Measurements from ENCODE around the gene RXRG. TPM values are rescaled to one million over a fixed set of nuclear protein-coding genes. Genes with fewer than 3 reads are reported as not detected.

Gene RXRG
- total and polyA plus RNA-seq, 10 donors, result 0.12 to 0.98 (median 0.41) TPM; not detected in 4

DNA sequence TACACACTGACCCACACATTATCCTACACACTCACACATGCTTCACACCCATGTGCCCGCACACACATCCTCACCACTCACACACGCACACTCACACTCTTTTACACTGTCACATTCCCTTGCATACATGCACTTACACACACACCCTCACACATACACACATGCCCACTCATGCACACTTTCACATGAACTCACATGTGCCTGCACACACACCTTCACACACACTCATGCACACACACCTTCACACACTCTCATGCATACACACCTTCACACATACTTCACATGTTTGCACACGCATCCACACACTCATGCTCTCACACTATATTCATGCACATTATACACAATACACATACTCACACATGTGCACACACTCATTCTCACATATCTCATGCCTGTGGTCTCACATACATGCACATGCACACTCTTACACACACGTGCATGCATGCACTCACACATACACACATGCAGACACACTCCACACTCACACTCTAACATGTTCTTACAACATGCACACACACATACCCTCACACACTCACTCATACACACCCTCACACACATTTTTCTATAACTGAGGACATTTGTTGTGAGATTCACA lies 42.3 kb downstream of the RXRG start:
- peaks cover 0 to 5% (median 0%) of the 10 kb centered on the region in 6 donors for H3K4me1 ChIP-seq
- no peaks in the 10 kb centered on the region for H3K36me3 ChIP-seq
- peaks cover 0 to 71% (median 0%) of the 10 kb centered on the region in 7 donors for H3K27me3 ChIP-seq (replicated peaks in 1 of 7)
- DNase-seq, result no peak
- intact Hi-C loops (cut with DNase I; ENCODE audit: low total_unique reads), result no loop called here
- H3K9me3 ChIP-seq, result no peaks in the 10 kb centered on the region
- WGBS, 5 donors, result 83 to 94% (median 90%) methylated on average over 4 of the region's 4 CpGs
- H3K4me3 ChIP-seq, result no peak overlapping the region
- H3K27ac ChIP-seq, result no peak overlapping the region
- TF ChIP-seq CTCF (IDR thresholded peaks at IDR 0.05 in 8 of 11, conservative IDR thresholded peaks at IDR 0.05 in 3 of 11) (no peak), POLR2AphosphoS5 (IDR thresholded peaks at IDR 0.05) (no peak), POLR2A (IDR thresholded peaks at IDR 0.05) (no peak)

DNA sequence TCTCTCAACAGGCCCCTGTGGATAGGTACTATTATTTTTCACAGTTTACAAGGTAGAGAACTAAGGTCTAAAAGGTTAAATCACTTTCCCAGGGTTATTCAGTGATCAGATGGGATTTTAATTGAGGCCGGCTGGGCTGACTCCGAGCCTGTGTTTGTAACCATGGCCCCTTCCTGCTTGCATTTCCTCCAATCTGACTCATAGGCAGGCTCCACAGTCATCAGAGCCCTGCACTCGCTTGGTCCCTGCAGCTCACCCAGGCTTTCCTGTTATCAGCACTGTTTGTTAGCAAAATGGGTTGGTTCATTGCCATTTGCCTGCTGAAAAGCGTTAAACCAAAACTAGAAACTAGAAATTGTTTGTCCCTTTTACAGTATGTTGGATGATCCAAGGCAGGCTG lies 47.0 kb downstream of the RXRG start:
- peaks cover 0 to 99% (median 8%) of the 10 kb centered on the region in 7 donors for H3K27me3 ChIP-seq (replicated peaks in 1 of 7)
- peaks cover 5 to 12% (median 7%) of the 10 kb centered on the region in 6 donors for H3K4me1 ChIP-seq
- TF ChIP-seq POLR2AphosphoS5 (IDR thresholded peaks at IDR 0.05), result no peak
- TF ChIP-seq POLR2A (IDR thresholded peaks at IDR 0.05), result no peak
- no peak for TF ChIP-seq CTCF (IDR thresholded peaks at IDR 0.05 in 8 of 11, conservative IDR thresholded peaks at IDR 0.05 in 3 of 11)
- 21 to 30% (median 26%) methylated on average over 4 of the region's 4 CpGs for WGBS, 5 donors
- H3K4me3 ChIP-seq, result no peak overlapping the region
- H3K9me3 ChIP-seq, result no peaks in the 10 kb centered on the region
- DNase-seq, result no peak
- intact Hi-C loops (cut with DNase I; ENCODE audit: low total_unique reads), result no loop called here
- H3K36me3 ChIP-seq, result no peaks in the 10 kb centered on the region
- H3K27ac ChIP-seq, result no peak overlapping the region

DNA sequence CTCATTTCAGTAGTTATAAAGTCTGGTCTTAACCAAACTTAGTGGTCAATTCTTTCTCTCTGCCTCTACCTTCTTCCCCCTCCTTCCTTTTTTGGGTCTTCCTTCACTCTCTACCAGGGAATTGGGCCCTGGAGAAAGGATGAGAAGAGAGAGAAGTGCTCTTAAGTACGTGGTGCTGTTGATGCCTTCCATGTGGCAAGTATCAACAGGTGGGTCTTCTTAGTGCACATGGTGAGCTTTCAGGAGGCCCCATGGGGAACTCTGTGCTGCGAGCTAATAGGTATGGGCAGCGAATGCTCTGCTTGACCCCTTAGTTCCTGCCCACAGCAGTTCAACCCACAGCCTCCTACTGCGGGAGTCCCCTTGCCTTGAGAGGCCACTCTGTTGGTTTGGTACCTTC lies 49.0 kb downstream of the RXRG start:
- 74 to 90% (median 83%) methylated on average over 3 to 4 of the region's 4 CpGs for WGBS, 5 donors
- Histone ChIP-seq H3K4me1 (peaks cover 5 to 20% (median 12%) of the 10 kb centered on the region in 6 donors), H3K27me3 (replicated peaks in 1 of 7) (peaks cover 0 to 99% (median 13%) of the 10 kb centered on the region in 7 donors), H3K36me3 (no peaks in the 10 kb centered on the region), H3K27ac (no peak overlapping the region), H3K4me3 (no peak overlapping the region), H3K9me3 (no peaks in the 10 kb centered on the region)
- intact Hi-C loops (cut with DNase I; ENCODE audit: low total_unique reads), result no loop called here
- TF ChIP-seq CTCF (IDR thresholded peaks at IDR 0.05 in 8 of 11, conservative IDR thresholded peaks at IDR 0.05 in 3 of 11) (no peak), POLR2A (IDR thresholded peaks at IDR 0.05) (no peak), POLR2AphosphoS5 (IDR thresholded peaks at IDR 0.05) (no peak)
- no peak for DNase-seq

DNA sequence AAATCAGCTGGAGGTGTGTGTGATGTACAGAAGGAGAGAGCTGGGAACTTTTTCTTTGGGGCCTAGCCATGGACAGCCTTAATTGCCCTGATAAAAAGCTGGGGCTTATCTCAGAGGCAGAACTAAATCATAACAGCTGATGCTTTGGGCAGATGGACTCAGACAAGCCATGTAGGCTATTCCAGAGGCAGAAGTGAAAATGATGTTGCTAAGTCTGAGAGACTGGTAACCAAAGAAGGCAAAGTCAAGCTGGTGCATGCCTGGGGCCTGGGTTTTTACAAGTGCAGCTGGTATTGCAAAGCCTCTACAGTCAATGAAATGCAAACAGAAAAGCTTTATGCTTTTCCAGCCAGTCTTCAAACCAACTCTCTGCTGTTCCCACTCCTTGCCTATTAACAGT lies 49.4 kb downstream of the RXRG start:
- no peak overlapping the region for H3K4me3 ChIP-seq
- peaks cover 5 to 20% (median 12%) of the 10 kb centered on the region in 6 donors for H3K4me1 ChIP-seq
- TF ChIP-seq CTCF (IDR thresholded peaks at IDR 0.05 in 8 of 11, conservative IDR thresholded peaks at IDR 0.05 in 3 of 11) (no peak), POLR2AphosphoS5 (IDR thresholded peaks at IDR 0.05) (no peak), POLR2A (IDR thresholded peaks at IDR 0.05) (no peak)
- no peaks in the 10 kb centered on the region for H3K36me3 ChIP-seq
- no peak overlapping the region for H3K27ac ChIP-seq
- H3K9me3 ChIP-seq, result no peaks in the 10 kb centered on the region
- DNase-seq, result no peak
- peaks cover 0 to 100% (median 13%) of the 10 kb centered on the region in 7 donors for H3K27me3 ChIP-seq (replicated peaks in 1 of 7)
- intact Hi-C loops (cut with DNase I; ENCODE audit: low total_unique reads), result no loop called here

Measured in spleen (tissue), 11 donors.